Measurements from ENCODE around the gene YIF1A.

The YIF1A gene

DNA sequence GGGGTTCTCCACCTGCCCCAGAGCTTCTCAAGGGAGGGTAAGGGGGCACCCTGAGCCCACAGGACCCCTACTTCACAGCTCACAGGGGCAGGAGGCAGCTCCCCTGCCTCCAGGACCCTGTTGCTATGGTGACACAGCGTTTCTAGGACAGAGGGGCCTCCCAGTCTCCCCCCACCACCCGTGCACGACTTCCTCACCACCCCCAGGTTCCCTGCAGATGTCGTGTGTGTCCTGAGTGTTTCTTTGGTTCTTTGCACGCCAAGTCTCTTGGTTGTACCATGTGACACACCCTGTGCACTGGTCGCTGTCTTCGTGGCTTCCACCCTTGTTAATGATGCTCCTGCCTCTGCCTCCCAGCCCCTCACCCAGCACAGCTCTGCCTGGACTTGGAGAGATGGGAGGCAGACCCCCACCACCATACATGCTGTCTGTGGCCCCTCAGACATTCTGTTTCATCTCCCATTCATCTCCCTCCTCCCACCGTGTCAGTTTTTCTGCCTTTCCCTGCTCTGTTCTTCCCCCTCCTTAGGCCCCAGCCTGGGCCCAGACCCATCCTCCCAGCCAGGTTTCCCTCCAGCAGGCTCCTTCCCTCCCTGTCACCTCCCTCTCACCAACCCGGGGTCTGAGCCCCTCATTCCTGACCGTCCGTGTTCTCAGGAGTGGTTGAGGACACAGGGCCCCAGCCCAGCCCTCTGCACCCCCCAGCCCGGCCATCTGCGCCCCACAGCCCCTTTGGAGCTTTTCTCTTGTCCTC, 45.0 kb downstream of the YIF1A start:
- TF ChIP-seq, protein P1, sequence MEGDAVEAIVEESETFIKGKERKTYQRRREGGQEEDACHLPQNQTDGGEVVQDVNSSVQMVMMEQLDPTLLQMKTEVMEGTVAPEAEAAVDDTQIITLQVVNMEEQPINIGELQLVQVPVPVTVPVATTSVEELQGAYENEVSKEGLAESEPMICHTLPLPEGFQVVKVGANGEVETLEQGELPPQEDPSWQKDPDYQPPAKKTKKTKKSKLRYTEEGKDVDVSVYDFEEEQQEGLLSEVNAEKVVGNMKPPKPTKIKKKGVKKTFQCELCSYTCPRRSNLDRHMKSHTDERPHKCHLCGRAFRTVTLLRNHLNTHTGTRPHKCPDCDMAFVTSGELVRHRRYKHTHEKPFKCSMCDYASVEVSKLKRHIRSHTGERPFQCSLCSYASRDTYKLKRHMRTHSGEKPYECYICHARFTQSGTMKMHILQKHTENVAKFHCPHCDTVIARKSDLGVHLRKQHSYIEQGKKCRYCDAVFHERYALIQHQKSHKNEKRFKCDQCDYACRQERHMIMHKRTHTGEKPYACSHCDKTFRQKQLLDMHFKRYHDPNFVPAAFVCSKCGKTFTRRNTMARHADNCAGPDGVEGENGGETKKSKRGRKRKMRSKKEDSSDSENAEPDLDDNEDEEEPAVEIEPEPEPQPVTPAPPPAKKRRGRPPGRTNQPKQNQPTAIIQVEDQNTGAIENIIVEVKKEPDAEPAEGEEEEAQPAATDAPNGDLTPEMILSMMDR (IDR thresholded peaks at IDR 0.05; ENCODE audit: insufficient read depth, low read depth, low read length, missing control alignments): no peak
- no peak for DNase-seq (ENCODE audit: low read depth)
- no peak overlapping the region for H3K4me3 ChIP-seq (ENCODE audit: low read depth, low read length)

- TF ChIP-seq, protein P1 (IDR thresholded peaks at IDR 0.05; ENCODE audit: insufficient read depth, low read depth, low read length, missing control alignments): no peak
- no peak for DNase-seq (ENCODE audit: low read depth)
- H3K4me3 ChIP-seq (ENCODE audit: low read depth, low read length): no peak overlapping the region
Observed at GRCh38 chr11:66242095-66242765, 46.7 kb downstream of the YIF1A start.

GRCh38 chr11:66240781-66241136, 48.2 kb downstream of the YIF1A start:
- DNase-seq (ENCODE audit: low read depth): no peak
- H3K4me3 ChIP-seq (ENCODE audit: low read depth, low read length): no peak overlapping the region
- TF ChIP-seq, protein P1 (IDR thresholded peaks at IDR 0.05; ENCODE audit: insufficient read depth, low read depth, low read length, missing control alignments): no peak

GRCh38 chr11:66239998-66240780, 48.8 kb downstream of the YIF1A start:
- no peak overlapping the region for H3K4me3 ChIP-seq (ENCODE audit: low read depth, low read length)
- no peak for DNase-seq (ENCODE audit: low read depth)
- TF ChIP-seq, protein P1 (IDR thresholded peaks at IDR 0.05; ENCODE audit: insufficient read depth, low read depth, low read length, missing control alignments): no peak

DNA sequence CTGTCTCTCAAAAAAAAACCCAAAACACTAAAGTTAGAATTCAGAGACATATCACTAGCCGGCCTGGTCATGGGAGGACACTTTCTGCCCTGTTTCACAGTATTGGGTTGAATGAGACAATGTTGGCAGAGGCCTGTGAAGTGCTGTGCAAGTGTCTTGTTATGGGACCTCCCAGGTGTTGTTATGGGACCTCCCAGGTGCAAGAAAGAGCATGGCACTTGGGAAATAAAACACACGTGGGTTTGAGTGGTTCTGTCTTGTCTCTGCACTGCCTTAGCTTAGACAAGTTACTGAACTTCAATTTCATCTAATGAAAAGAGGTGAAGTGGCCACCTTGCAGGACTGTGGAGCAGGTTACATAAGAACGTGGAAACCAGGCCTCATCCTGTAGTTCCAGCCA, 49.4 kb downstream of the YIF1A start:
- no peak for DNase-seq (ENCODE audit: low read depth)
- no peak overlapping the region for H3K4me3 ChIP-seq (ENCODE audit: low read depth, low read length)
- TF ChIP-seq, protein P1 (IDR thresholded peaks at IDR 0.05; ENCODE audit: insufficient read depth, low read depth, low read length, missing control alignments): no peak

GRCh38 chr11:66238786-66239413, 50.0 kb downstream of the YIF1A start:
- no peak for DNase-seq (ENCODE audit: low read depth)
- H3K4me3 ChIP-seq (ENCODE audit: low read depth, low read length): no peak overlapping the region
- TF ChIP-seq, protein P1 (IDR thresholded peaks at IDR 0.05; ENCODE audit: insufficient read depth, low read depth, low read length, missing control alignments): no peak
